Transverse colon (tissue), 4 donors: ENCODE results near the gene SERTAD3.

Experiments
- POLR2AphosphoS5 ChIP-seq, 3 donors: sonication (generic); formaldehyde crosslinking; IDR thresholded peaks; one replicate each; pipeline ENCODE4 v1.6.1; 2016; ENCODE audit warnings: antibody characterized with exemption in 3 of 3
- TF ChIP-seq, protein P1 (sequence below), 5 experiments: fragments of 200-600 bp in 3 of 5; fragments of 450-650 bp in 2 of 5; sonication (generic) in 3 of 5; IDR thresholded peaks; 1 replicate in 2 of 5; 2 replicates in 3 of 5; pipeline ENCODE4 v1.5.1; 2016 to 2017; ENCODE audit warnings: antibody characterized with exemption in 5 of 5, inconsistent platforms in 3 of 5, mild to moderate bottlenecking in 2 of 5, moderate library complexity in 1 of 5

DNA sequence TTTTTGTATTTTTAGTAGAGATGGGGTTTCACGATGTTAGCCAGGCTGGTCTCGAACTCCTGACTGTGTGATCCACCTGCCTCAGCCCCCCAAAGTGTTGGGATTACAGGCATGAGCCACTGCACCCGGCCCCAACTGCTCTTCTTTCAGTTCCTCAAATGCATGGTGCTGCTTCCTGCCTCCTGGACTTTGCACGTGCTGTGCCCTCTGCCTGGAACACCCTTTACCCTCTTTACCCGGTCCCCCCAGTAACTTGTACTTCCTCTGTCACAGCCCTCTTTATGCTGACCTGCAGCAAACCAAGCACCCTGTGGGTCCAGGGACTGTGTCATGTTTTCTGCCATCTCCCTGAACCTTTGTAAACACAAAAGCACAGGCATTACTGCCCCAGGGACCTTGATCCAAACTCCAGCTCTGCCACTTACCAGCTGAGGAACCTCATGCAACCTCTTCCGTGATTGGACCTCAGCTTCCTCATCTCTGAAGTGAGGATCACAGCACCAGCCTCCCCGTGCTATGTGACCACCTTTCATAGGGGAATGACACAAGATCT lies 17.6 kb upstream of the SERTAD3 start:
- TF ChIP-seq POLR2AphosphoS5 (IDR thresholded peaks at IDR 0.05) = no peak
- TF ChIP-seq, protein P1, sequence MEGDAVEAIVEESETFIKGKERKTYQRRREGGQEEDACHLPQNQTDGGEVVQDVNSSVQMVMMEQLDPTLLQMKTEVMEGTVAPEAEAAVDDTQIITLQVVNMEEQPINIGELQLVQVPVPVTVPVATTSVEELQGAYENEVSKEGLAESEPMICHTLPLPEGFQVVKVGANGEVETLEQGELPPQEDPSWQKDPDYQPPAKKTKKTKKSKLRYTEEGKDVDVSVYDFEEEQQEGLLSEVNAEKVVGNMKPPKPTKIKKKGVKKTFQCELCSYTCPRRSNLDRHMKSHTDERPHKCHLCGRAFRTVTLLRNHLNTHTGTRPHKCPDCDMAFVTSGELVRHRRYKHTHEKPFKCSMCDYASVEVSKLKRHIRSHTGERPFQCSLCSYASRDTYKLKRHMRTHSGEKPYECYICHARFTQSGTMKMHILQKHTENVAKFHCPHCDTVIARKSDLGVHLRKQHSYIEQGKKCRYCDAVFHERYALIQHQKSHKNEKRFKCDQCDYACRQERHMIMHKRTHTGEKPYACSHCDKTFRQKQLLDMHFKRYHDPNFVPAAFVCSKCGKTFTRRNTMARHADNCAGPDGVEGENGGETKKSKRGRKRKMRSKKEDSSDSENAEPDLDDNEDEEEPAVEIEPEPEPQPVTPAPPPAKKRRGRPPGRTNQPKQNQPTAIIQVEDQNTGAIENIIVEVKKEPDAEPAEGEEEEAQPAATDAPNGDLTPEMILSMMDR (IDR thresholded peaks at IDR 0.05) = no peak
